GM19239 (cell line): ENCODE measurements around the gene TLE4.
"Not testable (repeated sequence)": the region's sequence is repeated elsewhere in the genome, so short reads cannot be mapped to it uniquely, and the experiment has no call there.

Source experiments
- DNase-seq: peaks from one replicate; pipeline ENCODE4 v3.0.0; 2011; ENCODE audit warnings: low spot score; ENCODE audit not compliant: insufficient read length
- FAIRE-seq: peaks from 2 replicates; lab custom pipeline; 2011; peaks lifted over from hg19 to GRCh38; lab: Jason Lieb, UNC

TLE4 gene

GRCh38 chr9:79571309-79572031, at the start of gene TLE4:
Gene TLE4 (plus strand): TSS chr9:79571965. CDS start chr9:79572791, 826 bp downstream.
- DNase-seq (peak; percentile 81), FAIRE-seq (peak; percentile 99)

DNA sequence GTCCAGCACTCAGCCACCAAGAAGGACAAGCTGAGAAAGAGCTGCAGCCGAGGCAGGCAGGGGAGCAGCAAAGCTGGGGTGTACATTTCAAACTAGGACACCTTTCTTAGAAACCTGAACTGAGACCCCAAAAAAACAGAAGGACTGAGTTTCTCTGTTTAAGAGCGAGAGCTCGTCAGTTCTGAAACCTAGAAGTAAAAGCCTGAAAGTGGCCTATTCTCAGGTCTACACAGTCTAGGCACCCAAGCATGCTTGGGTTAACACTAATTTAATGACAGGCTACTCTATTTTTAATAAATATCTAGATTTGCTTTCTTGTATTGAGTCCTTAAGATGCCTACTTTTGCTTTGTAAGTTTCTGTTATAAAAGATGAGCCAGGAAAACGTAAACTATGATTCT, 49.0 kb upstream of the TLE4 start:
- no peak for DNase-seq
- no peak for FAIRE-seq

DNA sequence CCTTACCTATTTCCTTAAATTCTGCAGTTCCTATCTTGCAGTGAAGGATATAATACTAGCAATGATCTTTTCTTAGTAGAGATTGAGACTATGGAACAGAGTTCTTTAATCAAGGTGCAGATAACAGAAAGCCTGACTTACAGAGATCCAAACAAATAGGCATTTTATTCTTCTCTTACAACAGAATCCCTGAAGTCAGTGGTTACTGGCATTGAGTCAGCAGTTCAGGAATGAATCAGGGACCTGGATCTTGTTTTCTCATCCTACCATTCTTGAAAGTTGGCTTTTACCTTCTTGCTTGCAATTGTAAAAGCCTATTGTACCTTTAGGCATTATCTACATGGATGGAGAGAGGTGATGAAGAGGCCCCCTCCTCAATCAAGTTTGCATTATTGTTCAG, 47.5 kb upstream of the TLE4 start:
- FAIRE-seq (no peak), DNase-seq (no peak)

- DNase-seq (no peak), FAIRE-seq (no peak)
Measured at GRCh38 chr9:79526149-79526672, 45.6 kb upstream of the TLE4 start.

DNA sequence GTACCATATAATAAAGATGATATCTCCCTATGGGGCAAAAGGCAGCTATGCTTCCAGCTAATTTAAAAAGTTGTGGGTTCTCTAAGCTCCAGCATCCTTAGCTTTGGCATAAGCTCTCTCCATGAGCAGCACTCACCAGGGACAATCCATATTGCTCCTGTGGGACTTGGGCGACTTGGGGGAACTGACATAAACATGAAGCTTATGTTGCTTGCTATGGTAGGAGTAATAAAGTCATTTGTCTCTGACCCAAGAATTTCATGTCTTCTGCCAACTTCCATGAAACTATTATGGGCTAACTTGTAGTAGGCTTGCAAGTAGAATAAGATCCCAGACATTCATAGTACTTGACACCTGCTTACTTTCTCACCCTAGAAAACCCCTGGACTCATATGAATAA, 36.2 kb upstream of the TLE4 start:
- DNase-seq (no peak), FAIRE-seq (no peak)

DNA sequence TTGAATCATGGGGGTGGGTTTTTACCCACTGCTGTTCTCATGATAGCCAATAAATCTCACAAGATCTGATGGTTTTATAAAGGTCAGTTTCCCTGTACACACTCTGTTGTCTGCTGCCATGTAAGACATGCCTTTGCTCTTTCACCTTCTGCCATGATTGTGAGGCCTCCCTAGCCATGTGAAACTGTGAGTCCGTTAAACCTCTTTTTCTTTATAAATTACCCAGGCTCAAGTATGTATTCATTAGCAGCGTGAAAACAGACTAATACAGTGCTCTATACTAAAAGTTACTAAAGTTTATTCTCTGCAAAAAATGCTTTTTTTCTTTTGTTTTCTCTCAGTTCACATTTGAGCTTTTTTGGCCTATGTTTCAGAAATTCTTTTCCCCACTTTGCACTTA, 33.9 kb upstream of the TLE4 start:
- DNase-seq, result no peak
- no peak for FAIRE-seq

- DNase-seq (no peak), FAIRE-seq (no peak)
Measured at GRCh38 chr9:79542735-79543620, 28.8 kb upstream of the TLE4 start.

DNA sequence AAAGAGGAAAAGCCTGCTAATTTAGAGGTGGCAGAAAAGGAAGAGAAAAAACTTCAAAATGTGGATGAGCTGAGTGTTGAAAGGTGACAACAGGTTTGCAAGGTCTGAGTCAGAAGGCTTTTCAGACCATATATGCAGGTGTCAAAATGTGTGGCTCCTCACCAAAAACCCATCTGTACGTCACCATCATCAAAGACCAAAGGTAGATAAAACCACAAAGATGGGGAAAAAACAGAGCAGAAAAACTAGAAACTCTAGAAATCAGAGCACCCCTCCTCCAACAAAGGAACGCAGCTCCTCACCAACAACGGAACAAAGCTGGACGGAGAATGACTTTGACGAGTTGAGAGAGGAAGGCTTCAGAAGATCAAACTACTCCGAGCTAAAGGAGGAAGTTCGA, 27.4 kb upstream of the TLE4 start:
- not testable (repeated sequence) for FAIRE-seq, DNase-seq

DNA sequence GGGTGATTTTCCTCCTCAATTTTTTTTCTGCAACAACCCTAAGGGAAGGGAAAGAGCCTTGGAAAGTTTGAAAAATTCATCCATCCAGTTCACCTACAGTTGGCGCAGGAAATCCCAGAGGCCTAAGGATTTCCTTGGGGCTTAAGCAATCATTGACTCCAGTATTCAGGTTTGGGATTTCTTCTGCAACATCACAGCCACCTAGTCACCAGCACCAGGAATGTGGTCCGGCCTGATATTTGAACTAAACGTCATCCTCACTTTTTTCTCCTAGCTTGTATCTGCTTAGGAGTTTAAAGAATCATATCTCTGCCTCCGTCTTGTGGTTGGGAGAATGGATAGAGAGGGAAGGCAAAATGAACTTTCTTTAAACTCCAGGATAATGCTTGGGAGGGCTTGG, 20.2 kb upstream of the TLE4 start:
- DNase-seq, result no peak
- no peak for FAIRE-seq

- FAIRE-seq (no peak), DNase-seq (no peak)
Measured at GRCh38 chr9:79551994-79552393, 19.8 kb upstream of the TLE4 start.

DNA sequence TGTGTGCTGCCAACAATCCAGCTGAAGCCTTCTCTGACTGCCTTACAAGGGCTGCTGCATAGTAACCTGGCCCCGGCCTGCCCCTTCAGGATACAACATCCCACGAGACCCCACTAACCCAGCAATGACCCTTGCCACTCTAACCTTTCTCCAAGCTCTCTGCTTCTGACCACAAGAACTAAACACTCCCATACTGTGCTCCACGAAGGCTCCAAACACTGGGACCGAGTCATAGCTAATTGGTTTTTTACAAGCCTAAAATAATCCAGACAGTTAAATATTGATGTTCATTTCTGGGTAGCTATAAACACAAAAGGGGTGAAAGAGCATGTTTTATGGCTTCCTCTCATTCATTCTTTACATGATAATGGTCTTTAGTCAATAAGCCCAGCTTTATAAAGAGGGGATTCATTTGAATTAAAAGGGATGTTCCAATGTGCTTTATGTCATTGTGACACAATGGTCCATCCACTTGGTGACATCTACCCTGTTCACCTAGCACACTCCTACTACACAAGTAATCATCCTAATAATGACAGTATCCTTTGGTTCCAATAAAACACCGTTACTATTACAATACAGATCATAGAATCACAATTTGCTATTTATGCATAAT, 16.2 kb upstream of the TLE4 start:
- FAIRE-seq (no peak), DNase-seq (no peak)

DNA sequence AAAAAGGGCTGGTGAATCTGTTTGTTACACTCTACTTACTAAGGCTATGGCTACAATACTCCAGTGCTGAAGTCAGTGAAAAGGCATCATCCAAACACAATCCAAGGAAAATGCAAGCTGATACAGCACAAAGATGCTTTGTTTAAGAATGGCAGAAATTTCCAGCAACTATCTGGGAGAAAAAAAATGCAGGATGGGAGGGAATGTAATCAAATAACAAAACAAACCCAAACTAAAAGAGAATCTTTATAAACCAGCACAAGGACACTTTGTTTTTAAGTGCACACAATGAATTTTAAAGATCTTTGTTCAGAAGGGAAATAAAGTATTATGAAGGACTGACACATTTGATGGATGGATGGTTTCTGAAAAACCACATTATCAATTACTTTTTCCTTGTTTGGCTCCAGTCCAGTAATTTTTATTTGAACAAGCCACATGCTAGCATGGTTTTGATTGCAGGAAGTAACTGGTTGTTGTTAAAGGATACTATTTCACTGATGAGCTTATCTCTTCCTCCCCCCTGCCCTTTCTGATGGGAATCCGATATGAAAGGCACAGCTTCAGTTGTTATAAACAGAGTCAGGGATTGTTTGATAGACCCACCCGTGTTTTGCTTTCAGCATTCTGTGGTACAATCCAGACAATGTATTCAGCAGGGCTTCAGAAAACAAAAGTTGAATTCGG, 12.1 kb upstream of the TLE4 start:
- no peak for FAIRE-seq
- DNase-seq, result no peak

DNA sequence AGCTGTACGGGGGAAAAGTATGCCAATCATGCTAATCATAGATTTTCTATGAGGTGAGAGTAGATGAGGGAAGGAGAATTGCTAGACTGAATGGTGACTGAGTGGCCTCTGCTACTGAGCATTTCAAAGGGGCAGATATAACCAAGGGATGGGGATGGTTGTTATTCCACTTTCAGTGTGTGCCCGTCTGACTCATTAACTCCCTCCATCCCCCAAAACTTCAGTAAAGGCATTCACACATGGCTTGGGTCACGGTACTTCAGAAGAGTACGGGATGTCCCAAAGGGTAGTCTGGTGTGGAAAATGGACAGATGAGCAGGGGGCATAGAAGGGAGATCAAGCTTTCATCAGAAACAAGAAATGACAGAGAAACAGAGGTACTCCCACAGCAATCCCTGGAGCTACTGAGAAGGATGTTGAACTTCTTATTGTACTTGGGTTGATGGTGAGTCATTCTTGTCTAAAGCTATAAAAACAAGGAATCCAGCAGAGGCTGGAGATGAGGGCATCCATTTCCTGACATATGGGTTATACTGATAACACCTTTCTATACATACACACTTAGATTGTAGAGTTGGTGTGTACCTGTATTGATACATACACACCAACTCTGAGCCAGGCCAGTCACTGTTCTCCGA, 8.9 kb upstream of the TLE4 start:
- DNase-seq (no peak), FAIRE-seq (no peak)

DNA sequence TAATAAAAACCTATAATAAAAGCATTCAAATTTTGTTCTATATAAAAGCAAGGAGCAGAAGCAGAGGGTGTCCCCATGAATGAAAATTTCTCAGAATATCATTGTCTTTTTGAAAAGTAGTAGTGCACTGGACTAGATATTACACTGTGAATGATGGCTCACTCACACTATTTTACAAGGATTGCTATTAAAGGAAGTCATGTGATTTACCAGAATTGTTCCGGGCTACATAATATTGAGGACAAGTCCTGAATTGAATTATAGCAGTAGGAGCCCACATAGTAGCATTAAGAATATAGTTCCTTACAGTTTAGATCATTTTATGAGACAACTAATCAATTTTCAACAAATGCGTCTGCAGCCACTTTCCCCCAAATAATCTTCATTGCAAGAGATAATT, 7.7 kb upstream of the TLE4 start:
- FAIRE-seq (no peak), DNase-seq (no peak)

- peak; percentile 14 for DNase-seq
Measured at GRCh38 chr9:79565245-79565644, 6.5 kb upstream of the TLE4 start.

DNA sequence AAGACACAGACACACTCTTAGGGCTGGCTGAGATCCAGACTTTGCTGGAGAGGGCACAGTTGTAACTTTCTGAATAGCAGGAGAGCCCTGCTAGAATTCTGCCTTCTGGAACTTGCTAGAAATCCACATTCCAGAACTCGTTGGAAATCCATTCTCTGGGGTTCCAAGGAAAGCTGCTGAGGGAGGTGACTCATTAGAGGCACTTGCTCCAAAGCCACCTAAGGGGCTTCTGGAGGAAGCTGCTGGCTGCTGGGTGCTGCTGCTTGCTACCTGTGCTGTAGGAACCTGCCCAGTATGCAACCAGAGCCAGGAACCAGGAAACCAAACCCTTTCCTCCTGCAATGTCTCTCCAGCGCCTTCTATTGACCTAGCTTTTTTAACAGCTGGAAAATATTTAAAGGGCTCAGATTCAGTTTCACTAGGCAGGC, 4.1 kb upstream of the TLE4 start:
- DNase-seq (no peak), FAIRE-seq (no peak)

More at GRCh38 chr9:79565245-79565644, 6.5 kb upstream of the TLE4 start:
- FAIRE-seq, result peak; percentile 91

DNA sequence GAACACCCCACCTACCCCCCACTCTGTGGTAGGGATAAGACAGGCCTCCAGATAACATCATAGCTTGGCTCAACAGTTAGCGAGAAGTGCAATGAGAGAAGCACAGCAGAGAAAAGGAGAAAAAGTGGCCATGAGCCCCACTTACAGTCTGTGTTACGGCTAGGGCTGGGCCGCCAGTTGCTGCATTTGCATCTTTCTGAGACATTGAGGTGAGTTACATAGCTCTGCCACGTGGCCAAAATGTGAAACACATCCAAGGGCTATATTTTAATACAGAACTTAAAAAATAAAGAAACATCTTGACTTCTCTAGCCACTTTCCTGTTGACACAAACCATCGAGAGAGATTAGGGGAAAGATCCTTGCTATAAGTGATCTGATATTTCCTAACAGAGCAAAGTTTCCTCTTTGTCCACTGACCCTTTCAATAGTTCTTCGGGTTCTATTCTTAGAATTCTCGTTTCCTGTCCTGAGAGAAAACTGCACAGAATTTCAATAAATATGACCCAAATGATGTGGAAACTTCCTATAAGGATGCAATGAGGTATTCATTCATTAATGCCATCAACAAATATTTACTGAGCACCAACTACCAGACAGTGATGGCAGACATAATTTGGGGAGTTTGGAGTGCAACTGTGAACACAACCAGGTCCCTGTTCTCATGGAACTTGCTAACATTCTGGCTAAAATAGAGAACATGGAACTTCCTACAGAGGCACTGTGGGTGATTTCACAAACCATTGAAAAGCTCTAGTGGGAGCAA, 3.2 kb upstream of the TLE4 start:
- FAIRE-seq (peak; percentile 23), DNase-seq (no peak)

DNA sequence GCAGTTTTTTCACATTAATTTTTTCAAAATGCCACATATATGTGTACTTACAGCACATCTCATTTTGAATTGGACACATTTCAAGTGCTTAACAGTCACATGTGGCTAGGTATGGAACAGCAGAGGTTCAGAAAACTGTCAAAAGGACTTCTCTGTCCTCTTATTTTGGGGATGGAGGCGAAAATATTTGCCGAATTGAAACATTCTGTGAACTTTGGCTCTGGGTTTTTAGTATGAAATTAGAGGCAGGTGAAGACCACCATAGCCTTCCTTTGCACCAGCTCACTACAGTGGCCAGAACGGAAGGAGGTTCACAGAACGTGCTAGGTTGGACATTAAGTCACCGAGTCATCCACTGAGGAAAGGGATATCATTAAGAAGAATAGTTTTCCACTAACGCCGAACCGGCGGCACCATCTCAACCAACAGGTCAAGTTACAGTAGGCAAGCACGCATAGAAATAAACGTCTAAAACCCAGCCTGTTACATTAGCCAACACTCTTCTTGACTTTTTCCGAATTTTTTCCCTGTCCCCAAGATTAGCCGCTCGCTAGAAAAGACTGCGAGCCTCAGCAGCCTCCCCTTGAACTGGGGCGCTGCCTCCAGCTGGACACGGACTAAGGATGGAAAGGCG, 1.8 kb upstream of the TLE4 start:
- DNase-seq (no peak), FAIRE-seq (no peak)
